8988T (cell line): ENCODE results near the gene KLHL22.
"Not testable (repeated sequence)": the region's sequence is repeated elsewhere in the genome, so short reads cannot be mapped to it uniquely, and the experiment has no call there.

Experiments used
- DNase-seq: peaks from one replicate; pipeline ENCODE4 v3.0.0; 2011

Gene KLHL22

GRCh38 chr22:20396639-20397038, 99.0 kb downstream of the KLHL22 start:
- DNase-seq: no peak

- DNase-seq: no peak
Observed at GRCh38 chr22:20395907-20396287, 99.7 kb downstream of the KLHL22 start.

- no peak for DNase-seq
Observed at GRCh38 chr22:20395181-20395906, 100.3 kb downstream of the KLHL22 start.

- peak; percentile 53 for DNase-seq
Observed at GRCh38 chr22:20393705-20394476, 101.7 kb downstream of the KLHL22 start, which contains the start of gene ZNF74. Gene ZNF74, plus strand, starts transcription at chr22:20394151. Its CDS starts 478 bp downstream, at chr22:20394629.

- no peak for DNase-seq
Observed at GRCh38 chr22:20392983-20393704, 102.5 kb downstream of the KLHL22 start.

GRCh38 chr22:20392365-20392881, 103.2 kb downstream of the KLHL22 start:
- DNase-seq: not testable (repeated sequence)
